Fibroblast of lung (primary cell): ENCODE measurements around the gene PDIK1L.

Source experiments
- EZH2 ChIP-seq: IDR thresholded peaks from 2 replicates; pipeline ENCODE4 v1.5.1; 2012; ENCODE audit warnings: low read length, control low read depth, mild to moderate bottlenecking; ENCODE audit errors: missing control alignments
- TF ChIP-seq, protein P1 (sequence below), 2 donors: IDR thresholded peaks in 1 of 2; conservative IDR thresholded peaks in 1 of 2; 1 replicate in 1 of 2; 2 replicates in 1 of 2; pipeline ENCODE4 v1.5.1; 2011 to 2012; ENCODE audit warnings: low read length in 2 of 2, control low read depth in 1 of 2, inconsistent platforms in 1 of 2, low read depth in 1 of 2, mild to moderate bottlenecking in 1 of 2

DNA sequence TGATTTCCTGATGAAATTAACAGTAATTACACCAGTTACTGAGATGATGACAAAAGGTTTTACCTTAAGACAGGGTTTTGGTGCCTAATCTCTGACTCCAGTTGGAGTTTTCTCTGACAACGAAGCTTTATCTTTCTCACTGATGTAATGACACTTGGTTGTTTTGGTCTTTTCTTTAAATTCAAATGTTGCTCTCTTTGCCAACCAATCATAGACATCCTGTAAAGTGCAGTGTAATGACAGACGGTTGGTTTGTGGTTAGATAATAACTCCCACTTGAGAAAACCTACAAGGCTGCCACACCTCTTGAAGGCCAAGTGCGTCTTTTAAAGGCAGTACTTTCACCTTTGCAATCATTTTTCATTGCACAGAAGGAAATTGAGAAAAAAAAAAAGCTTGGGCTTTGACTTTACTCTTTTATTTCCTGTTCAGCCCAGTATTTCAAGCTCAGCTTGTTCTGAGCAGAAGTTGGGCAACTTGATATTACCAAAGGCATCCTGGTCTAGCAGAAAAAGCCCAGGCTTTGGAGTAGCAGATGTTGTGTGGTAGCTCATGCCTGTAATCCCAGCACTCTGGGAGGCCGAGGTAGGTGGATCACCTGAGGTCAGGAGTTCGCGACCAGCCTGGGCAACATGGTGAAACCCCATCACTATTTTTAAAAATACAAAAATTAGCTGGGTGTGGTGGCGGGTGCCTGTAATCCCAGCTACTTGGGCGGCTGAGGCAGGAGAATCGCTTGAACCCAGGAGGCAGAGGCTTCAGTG lies 14.9 kb downstream of the PDIK1L start:
- TF ChIP-seq, protein P1, sequence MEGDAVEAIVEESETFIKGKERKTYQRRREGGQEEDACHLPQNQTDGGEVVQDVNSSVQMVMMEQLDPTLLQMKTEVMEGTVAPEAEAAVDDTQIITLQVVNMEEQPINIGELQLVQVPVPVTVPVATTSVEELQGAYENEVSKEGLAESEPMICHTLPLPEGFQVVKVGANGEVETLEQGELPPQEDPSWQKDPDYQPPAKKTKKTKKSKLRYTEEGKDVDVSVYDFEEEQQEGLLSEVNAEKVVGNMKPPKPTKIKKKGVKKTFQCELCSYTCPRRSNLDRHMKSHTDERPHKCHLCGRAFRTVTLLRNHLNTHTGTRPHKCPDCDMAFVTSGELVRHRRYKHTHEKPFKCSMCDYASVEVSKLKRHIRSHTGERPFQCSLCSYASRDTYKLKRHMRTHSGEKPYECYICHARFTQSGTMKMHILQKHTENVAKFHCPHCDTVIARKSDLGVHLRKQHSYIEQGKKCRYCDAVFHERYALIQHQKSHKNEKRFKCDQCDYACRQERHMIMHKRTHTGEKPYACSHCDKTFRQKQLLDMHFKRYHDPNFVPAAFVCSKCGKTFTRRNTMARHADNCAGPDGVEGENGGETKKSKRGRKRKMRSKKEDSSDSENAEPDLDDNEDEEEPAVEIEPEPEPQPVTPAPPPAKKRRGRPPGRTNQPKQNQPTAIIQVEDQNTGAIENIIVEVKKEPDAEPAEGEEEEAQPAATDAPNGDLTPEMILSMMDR (conservative IDR thresholded peaks at IDR 0.05 in 1 of 2, IDR thresholded peaks at IDR 0.05 in 1 of 2; ENCODE audit: low read depth in 1 of 2, low read length in 2 of 2), result no peak
- no peak for TF ChIP-seq EZH2
